H9 (cell line): Measurements from ENCODE around the gene MYO18B. TPM values are rescaled to one million over a fixed set of nuclear protein-coding genes. Genes with fewer than 3 reads are reported as not detected.

ENCODE experiments used
- DNase-seq: peaks from one replicate; pipeline ENCODE4 v3.0.0-alpha.2; 2017
- H2AFZ ChIP-seq: one replicate; pipeline ENCODE4 v1.6.1; 2013; ENCODE audit warnings: mild to moderate bottlenecking, low read length, control low read depth, moderate library complexity
- H2AK5ac ChIP-seq: 2 replicates; pipeline ENCODE4 v1.6.1; 2013; ENCODE audit warnings: low read length, control low read depth, mixed read lengths; ENCODE audit not compliant: insufficient read length
- H2BK120ac ChIP-seq: one replicate; pipeline ENCODE4 v1.6.1; 2013; ENCODE audit warnings: low read depth, mild to moderate bottlenecking, low read length, control low read depth, inconsistent platforms; ENCODE audit not compliant: poor library complexity, severe bottlenecking
- H2BK12ac ChIP-seq: 2 replicates; pipeline ENCODE4 v1.6.1; 2013; ENCODE audit warnings: low read length, control low read depth, mixed read lengths, low read depth; ENCODE audit not compliant: insufficient read length
- H2BK15ac ChIP-seq: 2 replicates; pipeline ENCODE4 v1.6.1; 2013; ENCODE audit warnings: low read depth, low read length, control low read depth
- H2BK20ac ChIP-seq: one replicate; pipeline ENCODE4 v1.6.1; 2013; ENCODE audit warnings: low read depth, mild to moderate bottlenecking, low read length, control low read depth, inconsistent platforms; ENCODE audit not compliant: poor library complexity, severe bottlenecking
- H2BK5ac ChIP-seq: 2 replicates; pipeline ENCODE4 v1.6.1; 2013; ENCODE audit warnings: low read length, control low read depth, mixed read lengths; ENCODE audit not compliant: insufficient read length
- H3K14ac ChIP-seq: 2 replicates; pipeline ENCODE4 v1.6.1; 2013; ENCODE audit warnings: low read length, control low read depth; ENCODE audit not compliant: insufficient read depth
- H3K18ac ChIP-seq: 2 replicates; pipeline ENCODE4 v1.6.1; 2013; ENCODE audit warnings: low read depth, mild to moderate bottlenecking, mixed read lengths, low read length, control low read depth; ENCODE audit not compliant: insufficient read length
- H3K23ac ChIP-seq: 2 replicates; pipeline ENCODE4 v1.6.1; 2013; ENCODE audit warnings: low read length, control low read depth, mixed read lengths, low read depth; ENCODE audit not compliant: insufficient read length
- H3K23me2 ChIP-seq: 2 replicates; pipeline ENCODE4 v1.6.1; 2013; ENCODE audit warnings: low read depth, mild to moderate bottlenecking, mixed read lengths, low read length, control low read depth; ENCODE audit not compliant: insufficient read length, poor library complexity, severe bottlenecking
- H3K27ac ChIP-seq: 2 replicates; pipeline ENCODE4 v1.5.1; 2013; ENCODE audit warnings: low read length, control low read depth, mixed read lengths, low read depth; ENCODE audit not compliant: insufficient read length
- H3K27me3 ChIP-seq: 2 replicates; pipeline ENCODE4 v1.6.1; 2013; ENCODE audit warnings: low read length, control low read depth, inconsistent platforms; ENCODE audit not compliant: insufficient read depth
- H3K4ac ChIP-seq: 2 replicates; pipeline ENCODE4 v1.6.1; 2013; ENCODE audit warnings: low read depth, mild to moderate bottlenecking, control low read depth, inconsistent platforms, low read length, moderate library complexity
- H3K4me1 ChIP-seq: 2 replicates; pipeline ENCODE4 v1.6.1; 2013; ENCODE audit warnings: low read length, control low read depth, inconsistent platforms; ENCODE audit not compliant: insufficient read depth
- H3K4me2 ChIP-seq: 2 replicates; pipeline ENCODE4 v1.6.1; 2013; ENCODE audit warnings: low read length, control low read depth, mixed read lengths; ENCODE audit not compliant: insufficient read length, insufficient read depth
- H3K56ac ChIP-seq: 2 replicates; pipeline ENCODE4 v1.6.1; 2013; ENCODE audit warnings: low read depth, mild to moderate bottlenecking, mixed read lengths, low read length, control low read depth; ENCODE audit not compliant: insufficient read length
- H3K79me1 ChIP-seq: 2 replicates; pipeline ENCODE4 v1.6.1; 2013; ENCODE audit warnings: low read depth, mild to moderate bottlenecking, moderate library complexity, low read length, control low read depth, inconsistent platforms; ENCODE audit not compliant: insufficient read depth, poor library complexity, severe bottlenecking
- H3K79me2 ChIP-seq: 2 replicates; pipeline ENCODE4 v1.6.1; 2013; ENCODE audit warnings: low read length, control low read depth, inconsistent platforms; ENCODE audit not compliant: insufficient read depth
- H3K9ac ChIP-seq: 2 replicates; pipeline ENCODE4 v1.6.1; 2013; ENCODE audit warnings: low read length, control low read depth, mixed read lengths; ENCODE audit not compliant: insufficient read length; ENCODE audit errors: extremely low read depth
- H3K9me3 ChIP-seq: one replicate; pipeline ENCODE4 v1.6.1; 2013; ENCODE audit warnings: low read depth, low read length, inconsistent platforms; ENCODE audit not compliant: control insufficient read depth
- H3T11ph ChIP-seq: one replicate; pipeline ENCODE4 v1.6.1; 2013; ENCODE audit warnings: mild to moderate bottlenecking, low read length, control low read depth, inconsistent platforms
- H4K20me1 ChIP-seq: one replicate; pipeline ENCODE4 v1.6.1; 2013; ENCODE audit not compliant: control insufficient read depth, insufficient read length, insufficient read depth
- H4K5ac ChIP-seq: 2 replicates; pipeline ENCODE4 v1.6.1; 2013; ENCODE audit warnings: low read depth, mild to moderate bottlenecking, mixed read lengths, low read length, control low read depth; ENCODE audit not compliant: insufficient read length
- H4K8ac ChIP-seq: replicated peaks from 2 replicates; pipeline ENCODE4 v1.6.1; 2013; ENCODE audit warnings: low read length, control low read depth, mixed read lengths, low read depth; ENCODE audit not compliant: insufficient read length
- H4K91ac ChIP-seq: 2 replicates; pipeline ENCODE4 v1.6.1; 2013; ENCODE audit warnings: low read depth, mild to moderate bottlenecking, moderate library complexity, mixed read lengths, low read length, control low read depth; ENCODE audit not compliant: insufficient read length
- H3K27ac Mint-ChIP-seq, 3 experiments: 2 replicates in 2 of 3; 3 replicates in 1 of 3; pipeline ENCODE4 v1.8.0; 2020 to 2021; ENCODE audit warnings: mixed read lengths in 3 of 3, mild to moderate bottlenecking in 1 of 3, moderate library complexity in 1 of 3
- H3K27me3 Mint-ChIP-seq: 2 replicates; pipeline ENCODE4 v1.8.0; 2021; ENCODE audit warnings: low read depth, mild to moderate bottlenecking, moderate library complexity, mixed read lengths
- H3K36me3 Mint-ChIP-seq, 3 experiments: 2 replicates in 2 of 3; 3 replicates in 1 of 3; pipeline ENCODE4 v1.8.0; 2020 to 2021; ENCODE audit warnings: low read depth in 3 of 3, mixed read lengths in 3 of 3; ENCODE audit not compliant: insufficient read depth in 1 of 3
- H3K4me1 Mint-ChIP-seq, 2 experiments: 2 replicates each; pipeline ENCODE4 v1.8.0; 2020; ENCODE audit warnings: mixed read lengths in 2 of 2
- H3K4me3 Mint-ChIP-seq, 2 experiments: 2 replicates in 1 of 2; 3 replicates in 1 of 2; pipeline ENCODE4 v1.8.0; 2020 to 2021; ENCODE audit warnings: mild to moderate bottlenecking in 2 of 2, mixed read lengths in 2 of 2, moderate library complexity in 1 of 2
- H3K9me3 Mint-ChIP-seq, 2 experiments: 2 replicates in 1 of 2; 3 replicates in 1 of 2; pipeline ENCODE4 v1.8.0; 2020; ENCODE audit warnings: mild to moderate bottlenecking in 2 of 2, mixed read lengths in 2 of 2, moderate library complexity in 1 of 2
- CTCF ChIP-seq: fragments of 200-600 bp; sonication (generic); conservative IDR thresholded peaks from 3 replicates; pipeline ENCODE4 v1.8.0; 2021; ENCODE audit warnings: antibody characterized with exemption, mild to moderate bottlenecking
- WGBS: extraction: QIAGEN DNeasy Blood & Tissue Kit; methylation state at CpG from one replicate; pipeline ENCODE4 v1.1.7; 2013; ENCODE audit warnings: missing lambda C conversion rate, low lambda C conversion rate, mixed read lengths; ENCODE audit not compliant: insufficient read length; ENCODE audit errors: extremely low coverage; 5-methylcytosine and 5-hydroxymethylcytosine counted together
- total RNA-seq: library from RNA; stranded (reverse); gene quantifications from 2 replicates; pipeline ENCODE4 v1.2.1, GENCODE V29; 2021

Gene MYO18B
- total RNA-seq, 1 experiment from 2014 or later, result 0.46 TPM

DNA sequence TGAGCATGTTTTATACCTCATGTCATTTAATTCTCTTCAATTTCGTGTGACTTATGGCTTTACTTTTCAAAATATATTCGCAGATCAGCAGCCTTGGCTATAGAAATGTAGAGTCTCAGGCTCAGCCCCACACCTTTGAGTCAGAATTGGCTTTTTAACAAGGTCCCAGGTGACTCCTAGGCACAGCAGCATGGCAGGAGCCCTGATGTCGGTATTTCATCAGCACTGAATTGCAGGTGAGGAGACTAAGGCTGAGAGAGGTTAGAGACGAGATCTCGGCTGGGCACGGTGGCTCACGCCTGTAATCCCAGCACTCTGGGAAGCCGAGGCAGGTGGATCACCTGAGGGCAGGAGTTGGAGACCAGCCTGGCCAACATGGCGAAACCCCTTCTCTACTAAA, 230.4 kb downstream of the MYO18B start:
- peak; percentile 43 for DNase-seq
- Histone ChIP-seq H3K9ac (no peak overlapping the region), H3K14ac (no peak overlapping the region), H4K91ac (no peak overlapping the region), H2BK15ac (no peak overlapping the region), H2BK12ac (no peak overlapping the region), H3T11ph (no peak overlapping the region), H4K5ac (no peak overlapping the region), H3K79me1 (no peaks in the 10 kb centered on the region), H3K4me2 (no peak overlapping the region), H2BK20ac (no peak overlapping the region), H3K79me2 (no peaks in the 10 kb centered on the region), H2AK5ac (no peak overlapping the region), H2BK5ac (no peak overlapping the region), H3K23me2 (no peaks in the 10 kb centered on the region), H3K27me3 (no peaks in the 10 kb centered on the region), H3K27ac (no peak overlapping the region), H4K20me1 (no peaks in the 10 kb centered on the region), H2BK120ac (no peak overlapping the region), H3K23ac (no peak overlapping the region), H3K9me3 (no peaks in the 10 kb centered on the region), H4K8ac (no peak overlapping the region), H3K56ac (no peak overlapping the region), H2AFZ (no peak overlapping the region), H3K4ac (no peak overlapping the region), H3K4me1 (peaks cover 2% of the 10 kb centered on the region; the same call in 1 of the 2 replicates), H3K18ac (no peak overlapping the region)
- TF ChIP-seq CTCF, result no peak
- Mint-ChIP-seq H3K9me3 (no peaks in the 10 kb centered on the region), H3K27me3 (no peaks in the 10 kb centered on the region; the same call in 1 of the 2 replicates), H3K36me3 (no peaks in the 10 kb centered on the region), H3K4me1 (peaks cover 7 to 9% of the 10 kb centered on the region in 2 experiments), H3K27ac (no peak overlapping the region; a peak in 1 of 7 replicates), H3K4me3 (no peak overlapping the region)
- no CpG with 5 or more reads among the region's 9 CpGs for WGBS
